ENCODE results near the gene EP400.
"Not testable (repeated sequence)": the region's sequence is repeated elsewhere in the genome, so short reads cannot be mapped to it uniquely, and the experiment has no call there.

Gene EP400

DNA sequence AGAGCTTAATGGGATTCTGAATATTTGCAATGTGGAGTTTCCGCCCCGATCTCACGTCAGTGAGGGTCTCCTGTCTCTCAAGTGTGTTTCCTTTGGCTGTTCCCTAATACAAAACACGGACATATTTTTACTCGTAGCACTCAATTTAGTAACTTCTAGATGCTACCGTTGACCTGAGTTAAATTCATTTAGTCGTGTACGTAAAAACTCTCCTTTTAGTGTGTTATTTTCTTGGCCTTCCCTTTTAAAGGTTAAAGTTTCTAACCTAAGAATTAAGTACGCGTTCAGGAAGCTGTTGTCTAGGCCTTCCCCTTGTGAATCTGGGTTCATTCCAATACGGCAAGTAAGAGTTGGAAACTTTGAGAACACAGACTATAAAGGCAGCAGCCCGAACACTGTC lies 130.0 kb downstream of the EP400 start:
- peaks cover 34% of the 10 kb centered on the region for H3K36me3 ChIP-seq (replicated peaks; ENCODE audit: low read depth, low read length)
- H3K9ac ChIP-seq (ENCODE audit: low read length), result no peak overlapping the region
- H3K27me3 ChIP-seq (ENCODE audit: low read depth, low read length), result no peaks in the 10 kb centered on the region
- TF ChIP-seq CTCF (IDR thresholded peaks at IDR 0.05; ENCODE audit: low read depth, low read length) (no peak), EZH2phosphoT487 (IDR thresholded peaks at IDR 0.05; ENCODE audit: low read depth) (no peak)
- no peaks in the 10 kb centered on the region for H4K20me1 ChIP-seq (ENCODE audit: insufficient read depth, low read length)
- H3K4me1 ChIP-seq (ENCODE audit: low read length), result peaks cover 17% of the 10 kb centered on the region
- no peaks in the 10 kb centered on the region for H3K9me3 ChIP-seq (ENCODE audit: insufficient read depth, low read length)
- no peak overlapping the region for H3K4me3 ChIP-seq (ENCODE audit: low read length)
- peaks cover under 1% of the 10 kb centered on the region for H3K79me2 ChIP-seq (ENCODE audit: low read length)
- H3K4me2 ChIP-seq (ENCODE audit: low read length), result no peak overlapping the region
- no peak overlapping the region for H2AFZ ChIP-seq (ENCODE audit: low read depth, low read length)
- no peak overlapping the region for H3K27ac ChIP-seq (ENCODE audit: low read length)

DNA sequence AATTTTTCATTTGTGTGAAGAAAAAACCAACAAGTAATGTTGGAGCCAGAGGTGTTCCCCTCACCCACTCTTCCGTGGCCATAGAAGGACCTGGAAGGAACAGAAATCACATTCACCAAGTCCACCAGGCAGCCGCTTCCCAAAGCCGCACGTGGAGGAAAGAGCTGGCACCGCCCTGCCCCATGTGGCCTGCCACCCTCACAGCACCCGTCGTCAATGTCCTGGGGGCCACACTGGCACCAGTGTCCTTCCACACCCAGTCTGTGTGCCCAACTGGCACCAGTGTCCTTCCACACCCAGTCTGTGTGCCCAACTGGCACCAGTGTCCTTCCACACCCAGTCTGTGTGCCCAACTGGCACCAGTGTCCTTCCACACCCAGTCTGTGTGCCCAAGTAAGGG lies 130.8 kb downstream of the EP400 start:
- Histone ChIP-seq H3K36me3 (replicated peaks; ENCODE audit: low read depth, low read length) (peaks cover 27% of the 10 kb centered on the region), H3K4me1 (ENCODE audit: low read length) (peaks cover 22% of the 10 kb centered on the region), H3K27ac (ENCODE audit: low read length) (peak overlapping the region; percentile 58), H3K4me2 (ENCODE audit: low read length) (peak overlapping the region; percentile 48)
- not testable (repeated sequence) for H3K4me3 ChIP-seq (ENCODE audit: low read length); H3K9ac ChIP-seq (ENCODE audit: low read length); H3K79me2 ChIP-seq (ENCODE audit: low read length); H3K9me3 ChIP-seq (ENCODE audit: insufficient read depth, low read length); H3K27me3 ChIP-seq (ENCODE audit: low read depth, low read length); H4K20me1 ChIP-seq (ENCODE audit: insufficient read depth, low read length); H2AFZ ChIP-seq (ENCODE audit: low read depth, low read length)

DNA sequence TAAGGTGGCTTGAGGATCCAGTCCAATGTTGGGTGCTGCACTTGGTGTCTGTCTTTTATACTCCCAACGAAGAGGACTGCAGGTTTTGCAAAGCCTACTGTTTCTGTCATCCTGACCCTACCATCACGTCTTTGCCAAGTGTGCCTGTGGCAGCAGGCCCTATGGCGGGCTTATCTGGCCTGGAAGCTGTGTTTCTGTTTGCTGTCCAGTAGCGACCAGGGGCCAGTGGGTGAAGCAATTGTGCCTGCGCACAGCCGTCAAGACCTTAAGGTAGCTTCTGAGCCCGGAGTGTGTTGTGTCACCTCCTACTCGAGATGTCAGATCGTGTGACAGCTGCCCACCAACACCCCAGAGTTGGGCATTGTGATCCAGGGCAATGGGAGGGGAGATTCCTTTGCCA lies 131.7 kb downstream of the EP400 start:
- H3K9ac ChIP-seq (ENCODE audit: low read length), result no peak overlapping the region
- peak overlapping the region; percentile 58; the same call in 1 of the 2 replicates for H3K27ac ChIP-seq (ENCODE audit: low read length)
- H3K4me3 ChIP-seq (ENCODE audit: low read length), result no peak overlapping the region
- no peak for TF ChIP-seq CTCF (IDR thresholded peaks at IDR 0.05; ENCODE audit: low read depth, low read length)
- TF ChIP-seq EZH2phosphoT487 (IDR thresholded peaks at IDR 0.05; ENCODE audit: low read depth), result no peak
- no peaks in the 10 kb centered on the region for H3K27me3 ChIP-seq (ENCODE audit: low read depth, low read length)
- peaks cover 15% of the 10 kb centered on the region for H3K79me2 ChIP-seq (ENCODE audit: low read length)
- no peaks in the 10 kb centered on the region for H4K20me1 ChIP-seq (ENCODE audit: insufficient read depth, low read length)
- peak overlapping the region; percentile 48 for H3K4me2 ChIP-seq (ENCODE audit: low read length)
- H3K36me3 ChIP-seq (replicated peaks; ENCODE audit: low read depth, low read length), result peaks cover 21% of the 10 kb centered on the region
- H3K4me1 ChIP-seq (ENCODE audit: low read length), result peaks cover 25% of the 10 kb centered on the region
- no peaks in the 10 kb centered on the region for H3K9me3 ChIP-seq (ENCODE audit: insufficient read depth, low read length)
- H2AFZ ChIP-seq (ENCODE audit: low read depth, low read length), result no peak overlapping the region

- H3K27ac ChIP-seq (ENCODE audit: low read length), result no peak overlapping the region
- peaks cover 19% of the 10 kb centered on the region for H3K79me2 ChIP-seq (ENCODE audit: low read length)
- H3K27me3 ChIP-seq (ENCODE audit: low read depth, low read length), result no peaks in the 10 kb centered on the region
- H2AFZ ChIP-seq (ENCODE audit: low read depth, low read length), result peak overlapping the region; percentile 68; the same call in 1 of the 2 replicates
- H3K9me3 ChIP-seq (ENCODE audit: insufficient read depth, low read length), result no peaks in the 10 kb centered on the region
- no peaks in the 10 kb centered on the region for H4K20me1 ChIP-seq (ENCODE audit: insufficient read depth, low read length)
- TF ChIP-seq CTCF (IDR thresholded peaks at IDR 0.05; ENCODE audit: low read depth, low read length) (no peak), EZH2phosphoT487 (IDR thresholded peaks at IDR 0.05; ENCODE audit: low read depth) (no peak)
- H3K4me1 ChIP-seq (ENCODE audit: low read length), result peaks cover 25% of the 10 kb centered on the region
- H3K4me3 ChIP-seq (ENCODE audit: low read length), result peak overlapping the region; percentile 79
- peak overlapping the region; percentile 95 for H3K4me2 ChIP-seq (ENCODE audit: low read length)
- H3K9ac ChIP-seq (ENCODE audit: low read length), result peak overlapping the region; percentile 69
- peaks cover 5% of the 10 kb centered on the region for H3K36me3 ChIP-seq (replicated peaks; ENCODE audit: low read depth, low read length)
Measured at GRCh38 chr12:132083614-132083940, 133.8 kb downstream of the EP400 start.

All from OCI-LY3 (cell line).